Progenitor cell of endocrine pancreas (in vitro differentiated cells): Measurements from ENCODE around the gene LDLRAD4. TPM values are rescaled to one million over a fixed set of nuclear protein-coding genes. Genes with fewer than 3 reads are reported as not detected.

Experiments
- DNase-seq: peaks from one replicate; pipeline ENCODE4 v3.0.0; 2021; ENCODE audit warnings: low spot score; ENCODE audit not compliant: unreplicated experiment
- H3K27ac Mint-ChIP-seq: 2 replicates; pipeline ENCODE4 v1.8.0; 2021; ENCODE audit warnings: mild to moderate bottlenecking, moderate library complexity, mixed read lengths
- H3K27me3 Mint-ChIP-seq: 2 replicates; pipeline ENCODE4 v1.8.0; 2021; ENCODE audit warnings: mixed read lengths
- H3K36me3 Mint-ChIP-seq: 2 replicates; pipeline ENCODE4 v1.8.0; 2022; ENCODE audit warnings: mixed read lengths; ENCODE audit not compliant: insufficient read depth
- H3K4me1 Mint-ChIP-seq: 2 replicates; pipeline ENCODE4 v1.8.0; 2021; ENCODE audit warnings: low read depth, mixed read lengths
- H3K4me3 Mint-ChIP-seq: 2 replicates; pipeline ENCODE4 v1.8.0; 2021; ENCODE audit warnings: low read depth, mild to moderate bottlenecking, moderate library complexity, mixed read lengths
- H3K9me3 Mint-ChIP-seq: 2 replicates; pipeline ENCODE4 v1.8.0; 2021; ENCODE audit warnings: low read depth, mixed read lengths
- CTCF ChIP-seq: fragments of 200-600 bp; sonication (generic); IDR thresholded peaks from one replicate; pipeline ENCODE4 v1.5.0; 2021; ENCODE audit warnings: antibody characterized with exemption, mild to moderate bottlenecking; ENCODE audit not compliant: unreplicated experiment
- total RNA-seq: library from RNA; stranded (reverse); gene quantifications from 2 replicates; pipeline ENCODE4 v1.2.1, GENCODE V29; 2021

The LDLRAD4 gene
- total RNA-seq, 1 donor from 2014 or later: 3.8 TPM

- Mint-ChIP-seq H3K27me3 (no peaks in the 10 kb centered on the region), H3K4me1 (no peaks in the 10 kb centered on the region), H3K36me3 (no peaks in the 10 kb centered on the region), H3K4me3 (no peak overlapping the region), H3K9me3 (peaks cover 3% of the 10 kb centered on the region), H3K27ac (no peak overlapping the region)
- no peak for TF ChIP-seq CTCF
- no peak for DNase-seq
Measured at GRCh38 chr18:13514558-13514957, 296.0 kb downstream of the LDLRAD4 start.

- no peak for DNase-seq
- Mint-ChIP-seq H3K4me1 (no peaks in the 10 kb centered on the region), H3K9me3 (peaks cover 3% of the 10 kb centered on the region), H3K27me3 (no peaks in the 10 kb centered on the region), H3K4me3 (no peak overlapping the region), H3K36me3 (no peaks in the 10 kb centered on the region), H3K27ac (no peak overlapping the region)
- no peak for TF ChIP-seq CTCF
Measured at GRCh38 chr18:13516855-13517254, 298.3 kb downstream of the LDLRAD4 start.

- Mint-ChIP-seq H3K4me1 (no peaks in the 10 kb centered on the region), H3K9me3 (peaks cover 3% of the 10 kb centered on the region), H3K27me3 (no peaks in the 10 kb centered on the region), H3K4me3 (no peak overlapping the region), H3K36me3 (no peaks in the 10 kb centered on the region), H3K27ac (no peak overlapping the region)
- no peak for DNase-seq
- no peak for TF ChIP-seq CTCF
Measured at GRCh38 chr18:13517369-13517768, 298.8 kb downstream of the LDLRAD4 start.

GRCh38 chr18:13518382-13518781 lies 299.8 kb downstream of the LDLRAD4 start:
- TF ChIP-seq CTCF: no peak
- no peak overlapping the region for H3K27ac Mint-ChIP-seq

GRCh38 chr18:13520306-13520705 lies 301.7 kb downstream of the LDLRAD4 start:
- DNase-seq: no peak
- no peaks in the 10 kb centered on the region for H3K4me1 Mint-ChIP-seq
- H3K27me3 Mint-ChIP-seq: no peaks in the 10 kb centered on the region
- no peak overlapping the region for H3K27ac Mint-ChIP-seq
- peaks cover 3% of the 10 kb centered on the region for H3K9me3 Mint-ChIP-seq
- H3K36me3 Mint-ChIP-seq: no peaks in the 10 kb centered on the region
- TF ChIP-seq CTCF: no peak
- H3K4me3 Mint-ChIP-seq: no peak overlapping the region

More at GRCh38 chr18:13518382-13518781, 299.8 kb downstream of the LDLRAD4 start:
- no peak for DNase-seq
- H3K4me1 Mint-ChIP-seq: no peaks in the 10 kb centered on the region
- peaks cover 3% of the 10 kb centered on the region for H3K9me3 Mint-ChIP-seq
- H3K36me3 Mint-ChIP-seq: no peaks in the 10 kb centered on the region
- no peak overlapping the region for H3K4me3 Mint-ChIP-seq
- no peaks in the 10 kb centered on the region for H3K27me3 Mint-ChIP-seq
